RWPE2 (cell line): Measurements from ENCODE around the gene HABP4.

ENCODE experiments used
- ATAC-seq: fragments of 200-7000 bp; cut with Tn5 transposase; 3 replicates; pipeline ENCODE4 v1.9.1; 2021; ENCODE audit warnings: low read depth
- DNase-seq: peaks from one replicate; pipeline ENCODE4 v3.0.0-alpha.2; 2020; ENCODE audit warnings: low spot score
- H3K27ac ChIP-seq: fragments of 450-650 bp; 2 replicates; pipeline ENCODE4 v1.5.1; 2017; ENCODE audit warnings: mild to moderate bottlenecking; ENCODE audit not compliant: poor library complexity, severe bottlenecking
- H3K27me3 ChIP-seq: fragments of 250-450 bp; sonication (Bioruptor Pico); 2 replicates; pipeline ENCODE4 v1.5.1; 2021; ENCODE audit warnings: mild to moderate bottlenecking, moderate library complexity; ENCODE audit not compliant: insufficient read depth, poor library complexity, severe bottlenecking
- H3K36me3 ChIP-seq: fragments of 250-450 bp; sonication (Bioruptor Pico); 2 replicates; pipeline ENCODE4 v1.5.1; 2020; ENCODE audit warnings: low read depth, mild to moderate bottlenecking, moderate library complexity
- H3K4me1 ChIP-seq: fragments of 250-450 bp; sonication (Bioruptor Pico); 2 replicates; pipeline ENCODE4 v1.5.1; 2021; ENCODE audit warnings: mild to moderate bottlenecking, moderate library complexity; ENCODE audit not compliant: insufficient read depth, poor library complexity, severe bottlenecking
- H3K4me3 ChIP-seq: fragments of 250-450 bp; sonication (Bioruptor Pico); 2 replicates; pipeline ENCODE4 v1.5.1; 2021; ENCODE audit warnings: mild to moderate bottlenecking, moderate library complexity; ENCODE audit not compliant: severe bottlenecking
- H3K9me3 ChIP-seq: fragments of 250-450 bp; sonication (Bioruptor Pico); 2 replicates; pipeline ENCODE4 v1.5.1; 2021; ENCODE audit warnings: mild to moderate bottlenecking, moderate library complexity; ENCODE audit not compliant: severe bottlenecking
- CTCF ChIP-seq: fragments of 450-650 bp; IDR thresholded peaks from one replicate; pipeline ENCODE4 v1.5.1; 2017; ENCODE audit warnings: mild to moderate bottlenecking, moderate library complexity; ENCODE audit not compliant: poor library complexity, severe bottlenecking

Gene HABP4

DNA sequence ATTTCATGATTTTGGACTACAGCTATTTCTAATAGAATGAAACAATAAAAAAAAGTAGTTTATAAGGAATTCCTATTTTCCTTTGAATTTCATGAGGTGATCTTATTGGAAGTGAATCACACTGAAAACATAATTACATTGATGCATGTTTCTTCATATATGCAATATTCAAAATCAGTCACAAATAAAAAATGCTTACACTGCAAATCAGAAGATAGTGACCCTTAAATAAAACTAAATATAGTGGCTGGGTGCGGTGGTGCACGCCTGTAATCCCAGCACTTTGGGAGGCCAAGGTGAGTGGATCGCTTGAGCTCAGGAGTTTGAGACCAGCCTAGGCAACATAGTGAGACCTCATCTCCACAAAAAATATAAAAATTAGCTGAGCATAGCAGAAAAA lies 90.1 kb downstream of the HABP4 start:
- Histone ChIP-seq H3K36me3 (peaks cover 5% of the 10 kb centered on the region; the same call in 1 of the 2 replicates), H3K4me3 (no peak overlapping the region), H3K27ac (no peak overlapping the region), H3K9me3 (no peaks in the 10 kb centered on the region), H3K27me3 (no peaks in the 10 kb centered on the region), H3K4me1 (no peaks in the 10 kb centered on the region)
- TF ChIP-seq CTCF = no peak
- no peak for ATAC-seq
- no peak for DNase-seq
